Measurements from ENCODE around the gene SCD5. TPM values are rescaled to one million over a fixed set of nuclear protein-coding genes. Genes with fewer than 3 reads are reported as not detected.

The SCD5 gene
- total RNA-seq, 2 donors from 2014 or later = 51.4 TPM

DNA sequence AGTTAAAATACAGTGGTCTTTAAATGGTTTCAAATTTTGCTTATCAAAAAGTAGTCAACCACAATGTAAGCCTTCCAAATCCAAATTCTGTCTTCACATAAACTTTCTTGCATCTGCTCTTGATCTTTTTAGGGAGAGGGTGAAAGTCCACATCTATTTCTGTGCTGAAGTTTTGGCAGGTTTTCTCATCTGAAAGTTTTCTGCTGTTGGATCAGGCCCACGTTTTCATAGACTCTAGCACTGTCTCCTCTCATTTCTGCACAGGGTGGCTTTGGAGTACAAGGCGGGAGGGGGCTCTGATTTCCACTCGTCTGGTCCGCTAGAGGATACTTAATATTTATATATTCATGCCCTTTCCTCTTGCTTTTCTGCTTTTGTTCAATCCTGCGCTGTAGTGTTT lies 218.7 kb downstream of the SCD5 start:
- Histone ChIP-seq H3K27ac (no peak overlapping the region), H3K4me3 (no peak overlapping the region), H3K4me1 (peaks cover 6% of the 10 kb centered on the region), H3K27me3 (no peaks in the 10 kb centered on the region), H3K36me3 (replicated peaks in 1 of 2; ENCODE audit: insufficient read depth in 1 of 2, low read depth in 2 of 2) (no peaks in the 10 kb centered on the region), H3K9me3 (no peaks in the 10 kb centered on the region)
- TF ChIP-seq CTCF (IDR thresholded peaks at IDR 0.05) = no peak
- no peak for TF ChIP-seq POLR2A (IDR thresholded peaks at IDR 0.05)
- ATAC-seq (no peak), DNase-seq (no peak)
- intact Hi-C loops (cut with DNase I) = no loop called here
- WGBS, 2 donors = 81 to 86% methylated on average over 5 of the region's 5 CpGs

MicroRNAs within 50 kb of the gene (microRNA counts, 767-probe panel; counts per million panel counts)
- 0 to 736 counts per million in 2 donors for microRNA hsa-miR-575

Small RNA genes lying within 50 kb of the gene (microRNA-seq; reads per million reads assigned to microRNA genes)
- 0 reads per million in 2 donors for gene MIR575 (ENCODE audit: borderline number of aligned reads in 2 of 2, borderline replicate concordance in 2 of 2)

Small RNA genes lying within 50 kb of the gene (small RNA-seq; reads per million reads assigned to genes)
- gene MIR575 = not detected

Other genes starting within 250 kb of the SCD5 start
- gene TMEM150C, start 236.8 kb downstream of the SCD5 start, total RNA-seq = 1 to 10 TPM; 5.2 to 5.6 TPM
- gene SEC31A, start 92.4 kb upstream of the SCD5 start, total RNA-seq = 100 to 1,000 TPM; 215 to 245 TPM
- gene THAP9, start 101.9 kb upstream of the SCD5 start, total RNA-seq = 1 to 10 TPM in 1 of 2 donors, under 1 TPM in 1; 0.33 to 3.9 TPM
- gene LIN54, start 212.0 kb upstream of the SCD5 start, total RNA-seq = 1 to 10 TPM; 2.0 to 2.9 TPM
- 10 to 100 TPM in 1 of 2 donors, 1 to 10 TPM in 1; 1.6 to 12.7 TPM for gene COPS4, start 236.4 kb upstream of the SCD5 start, total RNA-seq